ENCODE results near the gene STK26. TPM values are rescaled to one million over a fixed set of nuclear protein-coding genes. Genes with fewer than 3 reads are reported as not detected.

STK26 gene
- total and polyA plus RNA-seq, 2 donors (not counting 1 experiment from before 2014, with no cell fraction given): 12.4 to 32.1 TPM

GRCh38 chrX:132044953-132045352 is 21.9 kb downstream of the STK26 start:
- TF ChIP-seq EZH2 (IDR thresholded peaks at IDR 0.05; ENCODE audit: borderline replicate concordance, insufficient read depth, low read depth, low read length, poor library complexity, severe bottlenecking) (no peak), CTCF (IDR thresholded peaks at IDR 0.05) (no peak)
- CTCF ChIA-PET: no interaction called here
- H3K4me2 ChIP-seq (replicated peaks; ENCODE audit: low read depth, low read length, poor library complexity, severe bottlenecking): no peak overlapping the region
- Mint-ChIP-seq H3K27ac (no peak overlapping the region), H3K4me1 (peaks cover 24% of the 10 kb centered on the region), H3K27me3 (no peaks in the 10 kb centered on the region), H3K4me3 (no peak overlapping the region), H3K9me3 (ENCODE audit: insufficient read depth) (no peaks in the 10 kb centered on the region)
- DNase-seq (no peak), ATAC-seq (ENCODE audit: low read depth) (no peak)
- no peaks in the 10 kb centered on the region for H3K9me3 ChIP-seq (ENCODE audit: control extremely low read depth in 1 of 3, control insufficient read depth in 2 of 3, insufficient read depth in 1 of 3, low read length in 2 of 3)
- no peak overlapping the region for H3K9ac ChIP-seq (ENCODE audit: low read length)
- peaks cover 20% of the 10 kb centered on the region for H3K79me2 ChIP-seq (ENCODE audit: control insufficient read depth, insufficient read depth, low read length)
- no CpG with 5 or more reads among the region's 4 CpGs for WGBS (ENCODE audit: insufficient coverage)
- POLR2A ChIA-PET: no interaction called here
- no peak overlapping the region for H2AFZ ChIP-seq (ENCODE audit: insufficient read depth, low read depth, low read length, poor library complexity, severe bottlenecking)
- H3K4me3 ChIP-seq (ENCODE audit: control extremely low read depth in 1 of 5, extremely low read depth in 1 of 5, insufficient read depth in 1 of 5, low read depth in 2 of 5, low read length in 4 of 5): no peak overlapping the region
- H4K20me1 ChIP-seq (ENCODE audit: control insufficient read depth, insufficient read depth, low read length, poor library complexity, severe bottlenecking): peaks cover 6% of the 10 kb centered on the region
- H3K27me3 ChIP-seq (replicated peaks in 1 of 4; ENCODE audit: control extremely low read depth in 1 of 4, control insufficient read depth in 3 of 4, insufficient read depth in 4 of 4, low read length in 3 of 4): no peaks in the 10 kb centered on the region
- no peak overlapping the region for H3K27ac ChIP-seq (ENCODE audit: low read length in 2 of 2)
- no peaks in the 10 kb centered on the region for H3K36me3 ChIP-seq (replicated peaks in 1 of 2; ENCODE audit: control extremely low read depth in 1 of 2, control insufficient read depth in 1 of 2, extremely low read depth in 1 of 2, insufficient read depth in 2 of 2, low read length in 1 of 2)
- peaks cover 0 to 5% of the 10 kb centered on the region in 2 donors for H3K4me1 ChIP-seq (ENCODE audit: control insufficient read depth in 2 of 2, insufficient read depth in 2 of 2, low read length in 2 of 2)
- intact Hi-C loops (cut with micrococcal nuclease): no loop called here

GRCh38 chrX:132045456-132045855 is 22.4 kb downstream of the STK26 start:
- H3K79me2 ChIP-seq (ENCODE audit: control insufficient read depth, insufficient read depth, low read length): peaks cover 20% of the 10 kb centered on the region
- TF ChIP-seq EZH2 (IDR thresholded peaks at IDR 0.05; ENCODE audit: borderline replicate concordance, insufficient read depth, low read depth, low read length, poor library complexity, severe bottlenecking) (no peak), CTCF (IDR thresholded peaks at IDR 0.05) (no peak)
- peaks cover 0 to 5% of the 10 kb centered on the region in 2 donors for H3K4me1 ChIP-seq (ENCODE audit: control insufficient read depth in 2 of 2, insufficient read depth in 2 of 2, low read length in 2 of 2)
- H3K4me1 Mint-ChIP-seq: peaks cover 20% of the 10 kb centered on the region
- H3K9me3 Mint-ChIP-seq (ENCODE audit: insufficient read depth): no peaks in the 10 kb centered on the region
- no peak overlapping the region for H3K4me3 Mint-ChIP-seq
- no peaks in the 10 kb centered on the region for H3K36me3 ChIP-seq (replicated peaks in 1 of 2; ENCODE audit: control extremely low read depth in 1 of 2, control insufficient read depth in 1 of 2, extremely low read depth in 1 of 2, insufficient read depth in 2 of 2, low read length in 1 of 2)
- H3K4me3 ChIP-seq (ENCODE audit: control extremely low read depth in 1 of 5, extremely low read depth in 1 of 5, insufficient read depth in 1 of 5, low read depth in 2 of 5, low read length in 4 of 5): no peak overlapping the region
- H3K9me3 ChIP-seq (ENCODE audit: control extremely low read depth in 1 of 3, control insufficient read depth in 2 of 3, insufficient read depth in 1 of 3, low read length in 2 of 3): no peaks in the 10 kb centered on the region
- DNase-seq (no peak), ATAC-seq (ENCODE audit: low read depth) (no peak)
- ChIA-PET CTCF (no interaction called here), POLR2A (no interaction called here)
- no peak overlapping the region for H3K9ac ChIP-seq (ENCODE audit: low read length)
- no CpG with 5 or more reads among the region's 2 CpGs for WGBS (ENCODE audit: insufficient coverage)
- intact Hi-C loops (cut with micrococcal nuclease): no loop called here
- H3K27me3 Mint-ChIP-seq: no peaks in the 10 kb centered on the region
- H3K27ac ChIP-seq (ENCODE audit: low read length in 2 of 2): no peak overlapping the region
- no peak overlapping the region for H3K27ac Mint-ChIP-seq
- no peak overlapping the region for H3K4me2 ChIP-seq (replicated peaks; ENCODE audit: low read depth, low read length, poor library complexity, severe bottlenecking)
- no peak overlapping the region for H2AFZ ChIP-seq (ENCODE audit: insufficient read depth, low read depth, low read length, poor library complexity, severe bottlenecking)
- H4K20me1 ChIP-seq (ENCODE audit: control insufficient read depth, insufficient read depth, low read length, poor library complexity, severe bottlenecking): peaks cover 6% of the 10 kb centered on the region
- H3K27me3 ChIP-seq (replicated peaks in 1 of 4; ENCODE audit: control extremely low read depth in 1 of 4, control insufficient read depth in 3 of 4, insufficient read depth in 4 of 4, low read length in 3 of 4): no peaks in the 10 kb centered on the region
